GM21390 (cell line): ENCODE measurements around the gene HBP1.
"Not testable (repeated sequence)": the region's sequence is repeated elsewhere in the genome, so short reads cannot be mapped to it uniquely, and the experiment has no call there.

ENCODE experiments used
- ATAC-seq: cut with Tn5 transposase; IDR thresholded peaks from one replicate; pipeline ENCODE4 v1.9.1; 2021; ENCODE audit not compliant: unreplicated experiment

The HBP1 gene

DNA sequence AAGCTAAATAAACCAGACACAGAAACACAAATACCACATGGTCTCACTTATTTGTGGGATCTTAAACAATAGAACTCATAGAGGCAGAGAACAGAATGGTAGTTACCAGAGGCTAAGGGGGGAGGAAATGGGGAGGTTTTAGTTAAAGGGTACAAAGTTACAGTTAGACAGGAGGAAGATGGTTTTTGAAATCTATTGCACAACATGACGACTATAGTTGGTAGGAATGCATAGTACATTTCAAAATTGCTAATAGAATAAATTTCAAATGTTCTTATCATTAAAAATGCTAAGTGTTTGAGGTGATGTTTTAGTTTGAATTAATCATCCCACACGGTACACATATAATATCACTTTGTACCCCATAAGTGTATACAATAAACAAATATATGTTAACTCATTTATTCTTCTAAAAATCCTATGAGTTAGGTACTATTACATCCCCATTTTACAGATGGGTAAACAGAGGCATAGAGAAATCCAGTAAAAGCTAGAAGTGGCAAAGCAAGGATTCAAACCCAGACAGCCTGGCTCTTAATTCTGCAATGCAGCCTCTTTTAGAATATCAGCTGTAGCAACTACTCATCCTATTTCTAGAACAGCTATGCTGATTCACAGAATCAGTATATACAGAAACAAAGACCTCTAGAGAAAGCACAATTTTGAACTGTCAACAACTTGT, 50.9 kb downstream of the HBP1 start:
- no peak for ATAC-seq

DNA sequence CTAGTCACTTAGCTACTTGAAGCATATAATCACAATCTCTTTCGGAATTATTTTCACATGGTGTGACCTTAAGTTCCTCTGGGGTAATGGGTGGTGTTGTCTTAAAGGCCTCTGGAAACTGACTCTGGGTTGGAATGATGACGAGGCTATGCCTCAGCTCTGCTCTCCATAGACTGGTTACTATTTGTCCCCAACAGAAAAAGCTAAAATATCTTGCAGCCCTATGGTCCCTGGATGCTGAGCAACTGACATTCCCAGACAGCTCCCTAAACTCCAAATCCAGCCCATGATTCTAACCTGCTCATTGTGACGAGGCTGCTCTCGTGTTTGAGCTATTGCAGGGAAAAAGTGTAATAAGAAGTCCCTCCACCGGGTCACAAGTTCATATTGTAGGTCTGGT, 51.6 kb downstream of the HBP1 start:
- no peak for ATAC-seq

DNA sequence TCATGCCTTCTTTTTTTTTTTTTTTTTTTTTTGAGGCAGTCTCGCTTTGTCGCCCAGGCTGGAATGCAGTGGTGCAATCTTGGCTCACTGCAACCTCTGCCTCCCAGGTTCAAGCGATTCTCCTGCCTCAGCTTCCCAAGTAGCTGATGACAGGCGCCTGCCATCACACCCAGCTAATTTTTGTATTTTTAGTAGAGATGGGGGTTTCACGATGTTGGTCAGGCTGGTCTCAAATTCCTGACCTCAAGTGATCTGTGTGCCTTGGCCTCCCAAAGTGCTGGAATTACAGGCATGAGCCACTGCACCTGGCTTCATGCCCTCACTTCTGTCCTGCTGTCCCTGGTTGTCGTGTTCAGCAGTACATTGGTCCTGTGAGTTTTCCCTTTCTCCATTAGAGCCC, 52.0 kb downstream of the HBP1 start:
- not testable (repeated sequence) for ATAC-seq

DNA sequence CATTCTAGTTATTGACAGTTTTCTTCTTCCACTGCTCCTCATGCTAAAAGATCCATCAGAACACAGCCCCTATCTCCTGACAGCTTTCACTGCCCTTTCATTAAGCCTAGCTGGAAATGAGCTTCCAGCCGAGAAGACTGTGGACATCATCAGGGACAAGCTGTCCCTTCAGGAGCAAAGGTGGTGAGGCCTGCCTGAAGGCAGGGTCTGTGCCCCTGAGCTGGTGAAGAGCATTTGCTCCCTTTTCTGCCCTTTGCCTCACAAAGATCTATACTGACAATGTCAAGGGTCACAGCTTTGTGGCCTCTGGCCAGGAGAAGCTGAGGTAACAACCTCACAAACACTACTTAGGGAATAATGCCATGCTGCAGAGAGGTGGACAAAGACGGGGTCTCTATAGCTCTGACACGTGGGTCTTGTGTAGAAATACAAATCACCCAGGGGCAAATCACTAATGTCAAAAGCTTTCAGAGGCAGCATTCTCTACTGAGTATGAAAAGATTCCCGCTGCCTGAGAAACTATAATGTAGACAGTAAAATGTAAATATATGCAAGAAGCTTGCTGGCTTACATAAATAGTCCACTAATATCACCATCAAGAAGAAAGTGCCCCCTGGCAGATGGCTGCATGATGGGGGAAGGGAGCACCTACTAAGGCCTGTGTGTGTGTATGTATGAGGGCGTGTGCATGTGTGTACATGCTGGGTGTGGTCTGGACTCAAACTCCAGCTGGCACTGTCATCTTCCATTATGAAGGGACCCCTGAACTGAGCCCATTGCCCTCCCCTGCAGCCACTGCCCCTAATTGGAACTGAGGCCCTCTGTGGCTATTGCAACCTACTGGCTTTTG, 55.8 kb downstream of the HBP1 start:
- ATAC-seq, result no peak

DNA sequence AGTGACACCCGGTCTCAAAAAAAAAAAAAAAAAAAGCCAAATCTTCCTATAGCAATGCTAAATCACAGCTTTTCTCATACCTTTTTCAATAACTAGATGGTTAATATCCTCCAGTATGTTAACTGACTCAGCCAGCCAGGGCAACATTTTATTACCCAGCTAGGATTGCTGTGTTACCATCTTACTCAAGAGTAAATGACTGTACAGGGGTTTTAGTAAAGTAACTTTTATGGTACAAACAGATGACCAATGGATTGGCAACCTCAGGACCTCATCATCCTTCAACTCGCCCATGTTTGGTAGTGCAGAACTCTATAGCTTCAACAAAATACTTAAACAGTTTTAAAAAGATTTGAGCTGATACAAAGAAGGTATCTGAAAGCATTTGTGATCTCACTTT, 59.5 kb downstream of the HBP1 start:
- ATAC-seq, result no peak

DNA sequence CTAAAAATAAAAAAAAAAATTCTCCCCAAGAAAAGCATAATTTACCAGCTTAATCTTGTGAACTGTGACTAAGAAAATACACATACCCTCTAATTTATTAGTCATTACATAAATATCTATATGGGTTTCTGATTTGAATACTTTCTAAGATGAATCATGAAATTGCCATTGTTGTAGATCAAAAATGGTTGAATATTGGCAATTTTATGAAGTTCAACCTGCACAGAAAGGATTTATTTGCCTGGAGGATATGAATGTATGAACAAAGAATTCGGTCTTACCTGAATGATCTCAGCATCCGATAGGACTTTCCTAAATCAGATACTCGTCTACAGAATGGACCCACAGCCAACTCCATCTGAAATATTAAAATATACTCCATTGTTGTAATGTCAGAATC, 61.5 kb downstream of the HBP1 start:
- no peak for ATAC-seq

DNA sequence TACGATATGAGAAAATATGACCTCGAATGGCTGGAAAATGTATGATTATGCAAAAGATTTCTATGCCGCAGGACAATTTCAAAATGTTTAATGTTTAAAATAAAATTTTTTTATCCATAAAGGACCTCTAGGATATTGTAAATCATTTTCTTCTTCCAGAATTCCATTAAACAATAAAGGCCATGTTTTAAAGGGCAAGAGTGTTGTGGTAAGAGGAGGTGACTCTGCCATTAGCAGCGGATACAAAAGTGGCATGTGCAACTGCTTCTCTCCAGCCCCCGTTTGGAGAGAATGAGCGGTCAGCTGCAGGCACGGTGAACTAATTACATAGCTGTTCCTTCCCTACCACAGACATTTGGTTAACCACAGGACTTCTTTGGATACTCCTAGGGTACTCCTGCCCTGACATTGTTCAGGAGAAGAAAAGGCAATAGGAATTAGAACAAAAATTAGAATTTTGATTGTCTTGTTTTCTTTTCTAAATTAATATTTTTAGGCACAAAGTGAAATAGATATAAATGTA, 63.8 kb downstream of the HBP1 start:
- no peak for ATAC-seq

DNA sequence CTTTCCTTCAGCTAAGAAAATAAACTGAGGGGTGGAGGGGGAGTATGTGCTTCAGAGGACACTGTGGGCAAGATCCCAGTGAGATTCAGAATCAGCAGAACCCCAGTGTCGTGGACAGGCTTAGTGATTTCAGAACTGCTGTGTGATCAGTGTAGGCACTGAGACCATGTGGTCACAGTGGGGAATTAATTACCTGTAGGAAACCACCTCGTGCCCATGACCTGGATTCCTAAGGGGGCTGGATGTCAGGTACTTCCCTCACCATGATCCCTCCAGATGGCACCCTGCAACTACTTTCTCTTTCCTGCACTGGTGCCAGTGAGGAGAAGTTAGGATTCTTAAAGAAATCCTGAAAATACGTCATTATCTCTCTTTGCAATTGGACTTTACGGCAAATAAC, 64.4 kb downstream of the HBP1 start:
- ATAC-seq, result no peak

DNA sequence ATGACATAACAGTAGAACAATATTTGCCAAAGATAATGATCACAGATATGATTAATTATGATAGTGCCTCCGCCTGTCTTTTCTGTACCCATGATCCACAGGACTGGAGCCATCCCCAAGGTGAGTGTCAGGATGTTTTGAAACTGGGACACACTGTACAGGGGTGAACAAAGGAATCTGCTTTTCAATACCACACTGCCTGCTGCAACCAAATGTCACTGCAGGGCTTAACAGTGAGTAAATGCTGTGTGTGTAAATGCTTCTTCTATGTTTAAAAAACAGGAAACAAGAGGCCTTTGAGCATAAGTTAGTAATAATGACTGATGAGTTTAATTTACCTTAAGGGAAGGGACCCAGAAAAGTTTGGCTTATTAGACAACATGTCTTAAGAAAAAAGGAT, 65.2 kb downstream of the HBP1 start:
- no peak for ATAC-seq

DNA sequence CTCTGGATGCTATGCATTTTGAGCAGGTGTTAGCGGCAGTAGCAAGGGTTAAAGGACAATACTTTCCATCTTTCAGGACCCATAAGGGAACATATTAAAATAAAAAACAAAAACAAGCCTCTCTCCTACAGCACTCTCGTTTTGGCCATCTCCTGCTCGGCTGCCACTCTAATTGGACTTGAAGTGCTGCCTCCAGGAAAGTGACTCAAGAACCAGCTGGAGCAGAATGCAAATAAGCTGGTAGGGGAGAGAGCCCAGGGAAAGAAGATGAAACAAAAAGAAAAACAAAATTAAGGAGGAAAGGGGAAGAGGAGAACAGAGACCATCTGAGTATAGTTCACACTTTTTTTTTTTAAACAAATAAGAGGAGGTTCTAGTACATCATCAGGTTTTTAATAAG, 65.6 kb downstream of the HBP1 start:
- ATAC-seq, result no peak

DNA sequence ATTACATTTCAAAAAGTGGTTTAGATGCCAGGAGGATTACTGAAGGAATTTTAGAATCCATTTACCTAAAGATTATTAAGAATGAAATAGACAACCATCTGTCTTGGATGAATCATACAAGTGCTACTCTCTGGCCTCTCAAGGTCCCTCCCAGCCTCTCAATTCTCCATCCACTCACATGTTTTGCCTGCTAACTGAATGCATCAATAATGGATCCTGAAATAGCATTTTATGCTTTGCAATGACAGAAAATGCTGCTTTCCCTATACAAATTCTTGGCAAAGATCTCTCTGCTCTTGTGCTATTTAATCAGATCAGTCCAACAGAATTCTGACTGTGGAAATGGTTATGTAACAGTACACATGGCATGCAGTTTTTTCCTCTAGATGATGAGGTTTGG, 68.1 kb downstream of the HBP1 start:
- ATAC-seq, result no peak

DNA sequence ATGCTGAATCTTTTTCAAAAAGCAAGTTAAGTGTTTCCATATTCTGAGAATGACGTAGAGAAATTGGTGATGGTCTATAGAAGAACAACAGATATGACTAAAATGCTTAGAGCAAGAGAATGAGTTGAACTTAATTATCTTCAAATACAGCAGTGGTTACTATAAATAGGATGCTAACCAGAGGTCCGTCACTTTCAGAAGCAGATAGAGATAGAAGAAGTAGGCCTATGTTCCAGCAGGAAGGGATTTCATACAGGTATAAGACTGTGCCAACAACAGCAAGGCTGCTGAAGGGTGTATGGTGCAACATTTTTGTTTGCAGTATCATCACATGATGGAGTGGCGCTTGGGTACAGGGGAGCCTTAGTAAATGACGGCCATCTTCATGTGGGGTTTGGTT, 68.6 kb downstream of the HBP1 start:
- ATAC-seq, result no peak

DNA sequence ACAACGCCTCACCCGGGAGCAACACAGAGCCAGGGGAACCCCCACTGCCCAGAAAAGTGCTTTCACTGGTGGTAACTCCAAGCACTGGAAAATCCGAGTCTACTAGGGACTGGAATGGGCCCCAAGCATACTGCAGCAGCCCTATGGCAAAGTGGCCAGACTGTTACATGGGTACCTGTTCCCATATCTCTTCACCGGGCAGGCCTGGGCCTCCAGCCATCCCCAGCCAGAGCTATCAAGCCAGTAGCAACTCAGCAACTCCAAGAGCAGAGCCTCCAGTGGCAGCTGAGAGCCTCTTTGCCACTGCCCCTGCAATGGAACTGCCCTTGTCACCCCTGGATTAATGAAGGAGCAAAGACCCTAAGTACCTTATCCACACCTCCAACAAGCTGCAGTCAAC, 73.5 kb downstream of the HBP1 start:
- ATAC-seq, result no peak

DNA sequence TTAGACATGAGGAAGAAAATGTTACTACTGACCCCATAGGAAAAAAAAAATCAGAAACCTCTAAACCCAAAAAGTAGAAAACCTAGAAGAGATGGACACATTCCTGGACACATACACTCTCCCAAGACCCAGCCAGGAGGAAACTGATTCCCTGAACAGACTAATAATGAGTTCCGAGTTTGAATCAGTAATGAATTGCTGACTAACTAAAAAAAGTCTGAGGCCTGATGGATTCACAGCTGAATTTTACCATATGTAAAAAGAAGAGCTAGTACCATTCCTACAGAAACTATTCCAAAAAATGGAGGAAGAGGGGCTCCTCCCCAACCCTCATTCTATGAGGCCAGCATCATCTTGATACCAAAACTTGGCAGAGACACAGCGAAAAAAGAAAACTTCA, 75.8 kb downstream of the HBP1 start:
- no peak for ATAC-seq

DNA sequence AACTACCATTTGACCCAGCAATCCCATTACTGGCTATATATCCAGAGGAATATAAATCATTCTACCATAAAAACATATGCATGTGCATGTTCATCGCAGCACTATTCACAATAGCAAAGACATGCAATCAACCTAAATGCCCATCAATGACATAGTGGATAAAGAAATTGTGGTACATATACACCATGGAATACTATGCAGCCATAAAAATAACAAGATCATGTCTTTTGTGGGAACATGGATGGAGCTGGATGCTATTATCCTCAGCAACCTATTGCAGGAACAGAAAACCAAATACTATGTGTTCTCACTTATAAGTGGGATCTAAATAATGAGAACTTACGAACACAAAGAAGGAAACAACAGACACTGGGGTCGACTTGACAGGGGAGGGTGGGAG, 78.0 kb downstream of the HBP1 start:
- ATAC-seq, result not testable (repeated sequence)

DNA sequence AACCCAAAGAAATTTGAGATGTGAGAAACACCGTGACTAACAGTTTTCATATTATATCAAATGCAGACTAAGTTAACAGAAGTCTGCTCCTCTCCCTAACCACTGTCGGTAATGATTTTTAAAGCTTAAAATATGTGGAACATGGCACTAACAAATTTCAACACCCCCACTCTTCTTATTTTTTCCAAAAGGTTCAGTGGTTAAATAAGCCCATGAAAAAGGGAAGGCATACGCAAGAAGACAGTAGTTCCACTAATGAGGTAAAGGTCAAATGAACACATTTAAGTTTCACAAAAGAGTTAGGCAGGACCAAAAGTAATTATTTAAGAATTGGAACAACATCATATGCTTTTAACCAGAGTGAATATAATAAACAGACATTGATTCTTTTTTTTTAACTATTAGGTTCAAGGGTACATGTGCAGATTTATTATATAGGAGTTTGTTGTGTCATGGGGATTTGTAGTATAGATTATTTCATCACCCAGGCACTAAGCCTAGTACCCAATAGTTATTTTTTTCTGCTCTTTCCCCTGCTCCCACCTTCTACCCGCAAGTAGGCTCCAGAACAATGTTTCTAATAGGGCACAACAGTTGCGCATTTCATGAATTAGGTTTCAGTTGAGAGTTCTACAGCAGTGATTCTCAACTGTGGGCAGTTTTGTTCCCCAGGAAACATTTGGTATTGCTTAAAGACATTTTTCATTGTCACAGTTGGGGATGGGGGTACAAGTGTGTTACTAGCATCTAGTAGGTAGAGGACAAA, 79.9 kb downstream of the HBP1 start:
- no peak for ATAC-seq

DNA sequence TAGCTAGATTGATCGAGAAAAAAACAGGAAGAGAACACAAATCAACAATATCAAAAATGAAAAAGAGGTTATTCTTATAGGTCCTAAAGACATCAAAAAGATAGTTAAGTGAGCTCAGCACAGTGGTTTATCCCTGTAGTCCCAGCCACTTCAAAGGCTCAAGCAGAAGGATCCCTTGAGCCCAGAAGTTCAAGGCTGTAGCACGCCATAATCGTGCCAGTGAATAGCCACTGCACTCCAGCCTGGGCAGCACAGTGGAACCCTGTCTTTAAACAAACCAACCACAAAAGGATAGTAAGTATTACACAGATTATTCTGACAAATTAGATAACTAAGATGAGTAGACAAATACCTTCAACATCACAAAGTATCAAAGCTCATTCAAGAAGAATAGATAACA, 83.2 kb downstream of the HBP1 start:
- ATAC-seq, result no peak
